Epithelial cell of esophagus (primary cell): ENCODE measurements around the gene PTPRE.

Experiments used
- DNase-seq: peaks from one replicate; pipeline ENCODE4 v3.0.0; 2010; ENCODE audit warnings: low read depth
- H3K4me3 ChIP-seq: 2 replicates; pipeline ENCODE4 v1.5.1; 2011; ENCODE audit warnings: mild to moderate bottlenecking, low read length, control low read depth
- TF ChIP-seq, protein P1 (sequence below): IDR thresholded peaks from 2 replicates; pipeline ENCODE4 v1.5.1; 2011; ENCODE audit warnings: low read depth, mild to moderate bottlenecking, low read length, control low read depth, inconsistent platforms; ENCODE audit not compliant: insufficient read depth; ENCODE audit errors: missing control alignments

The PTPRE gene

DNA sequence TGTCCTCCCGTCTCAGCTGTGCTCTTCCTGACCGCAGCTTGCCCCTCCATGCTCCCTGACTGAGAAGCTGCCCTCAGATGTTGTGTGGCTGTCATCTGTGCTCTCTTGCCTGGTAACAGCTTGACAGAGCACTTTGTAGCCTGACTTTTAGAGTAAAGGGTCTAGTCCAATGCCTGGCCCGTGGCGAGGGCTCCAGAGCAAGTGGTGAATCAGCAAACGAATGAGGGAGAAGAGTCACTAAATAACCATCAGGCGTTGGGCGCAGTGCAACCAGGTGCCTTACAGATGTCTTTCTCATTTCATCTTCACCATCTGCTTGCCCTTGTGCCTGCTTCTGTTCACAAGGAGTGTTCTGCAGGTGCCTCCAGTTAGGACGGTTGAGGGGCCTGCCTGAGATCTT lies 173.7 kb downstream of the PTPRE start:
- DNase-seq, result no peak
- no peak overlapping the region for H3K4me3 ChIP-seq
- TF ChIP-seq, protein P1, sequence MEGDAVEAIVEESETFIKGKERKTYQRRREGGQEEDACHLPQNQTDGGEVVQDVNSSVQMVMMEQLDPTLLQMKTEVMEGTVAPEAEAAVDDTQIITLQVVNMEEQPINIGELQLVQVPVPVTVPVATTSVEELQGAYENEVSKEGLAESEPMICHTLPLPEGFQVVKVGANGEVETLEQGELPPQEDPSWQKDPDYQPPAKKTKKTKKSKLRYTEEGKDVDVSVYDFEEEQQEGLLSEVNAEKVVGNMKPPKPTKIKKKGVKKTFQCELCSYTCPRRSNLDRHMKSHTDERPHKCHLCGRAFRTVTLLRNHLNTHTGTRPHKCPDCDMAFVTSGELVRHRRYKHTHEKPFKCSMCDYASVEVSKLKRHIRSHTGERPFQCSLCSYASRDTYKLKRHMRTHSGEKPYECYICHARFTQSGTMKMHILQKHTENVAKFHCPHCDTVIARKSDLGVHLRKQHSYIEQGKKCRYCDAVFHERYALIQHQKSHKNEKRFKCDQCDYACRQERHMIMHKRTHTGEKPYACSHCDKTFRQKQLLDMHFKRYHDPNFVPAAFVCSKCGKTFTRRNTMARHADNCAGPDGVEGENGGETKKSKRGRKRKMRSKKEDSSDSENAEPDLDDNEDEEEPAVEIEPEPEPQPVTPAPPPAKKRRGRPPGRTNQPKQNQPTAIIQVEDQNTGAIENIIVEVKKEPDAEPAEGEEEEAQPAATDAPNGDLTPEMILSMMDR, result no peak

DNA sequence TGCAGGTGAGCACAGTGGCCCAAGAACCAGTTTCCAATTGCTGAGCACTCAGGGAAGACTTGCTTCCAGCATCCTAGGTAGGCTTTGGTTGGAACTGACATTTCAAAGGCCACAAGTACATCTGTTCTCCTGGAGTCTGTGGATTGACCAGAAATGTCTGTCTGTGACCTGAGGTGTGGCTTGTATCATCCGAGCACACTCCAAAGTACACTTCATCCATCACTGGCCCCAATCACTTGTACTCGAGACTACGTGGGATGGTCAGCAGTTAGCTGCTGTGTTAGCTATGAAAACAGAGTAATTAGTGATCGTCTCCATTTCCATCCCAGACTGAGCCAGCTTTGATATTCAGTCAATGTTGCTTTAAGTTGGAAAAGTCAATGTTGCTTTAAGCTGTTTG lies 174.3 kb downstream of the PTPRE start:
- TF ChIP-seq, protein P1, result no peak
- no peak for DNase-seq
- no peak overlapping the region for H3K4me3 ChIP-seq

DNA sequence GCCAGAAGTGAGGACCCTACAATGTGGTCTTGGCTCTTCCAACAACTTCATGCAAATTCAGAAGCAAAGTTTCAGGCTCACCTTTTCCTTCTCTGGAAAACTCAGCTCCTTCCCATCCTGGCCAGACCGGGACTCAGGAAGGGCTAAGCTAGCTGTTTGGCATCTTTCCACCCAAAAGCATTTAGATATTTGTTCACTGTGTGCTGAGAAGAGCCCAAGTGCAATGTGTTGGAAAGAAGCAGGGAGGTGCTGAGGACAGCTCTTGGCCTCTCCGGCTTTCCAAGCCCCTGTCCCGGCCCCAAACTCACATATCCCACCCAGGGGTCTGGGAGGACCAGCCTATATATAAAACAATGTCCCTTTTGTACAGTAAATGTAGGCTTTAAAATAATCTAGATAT lies 174.8 kb downstream of the PTPRE start:
- TF ChIP-seq, protein P1, result no peak
- no peak for DNase-seq
- H3K4me3 ChIP-seq, result no peak overlapping the region

DNA sequence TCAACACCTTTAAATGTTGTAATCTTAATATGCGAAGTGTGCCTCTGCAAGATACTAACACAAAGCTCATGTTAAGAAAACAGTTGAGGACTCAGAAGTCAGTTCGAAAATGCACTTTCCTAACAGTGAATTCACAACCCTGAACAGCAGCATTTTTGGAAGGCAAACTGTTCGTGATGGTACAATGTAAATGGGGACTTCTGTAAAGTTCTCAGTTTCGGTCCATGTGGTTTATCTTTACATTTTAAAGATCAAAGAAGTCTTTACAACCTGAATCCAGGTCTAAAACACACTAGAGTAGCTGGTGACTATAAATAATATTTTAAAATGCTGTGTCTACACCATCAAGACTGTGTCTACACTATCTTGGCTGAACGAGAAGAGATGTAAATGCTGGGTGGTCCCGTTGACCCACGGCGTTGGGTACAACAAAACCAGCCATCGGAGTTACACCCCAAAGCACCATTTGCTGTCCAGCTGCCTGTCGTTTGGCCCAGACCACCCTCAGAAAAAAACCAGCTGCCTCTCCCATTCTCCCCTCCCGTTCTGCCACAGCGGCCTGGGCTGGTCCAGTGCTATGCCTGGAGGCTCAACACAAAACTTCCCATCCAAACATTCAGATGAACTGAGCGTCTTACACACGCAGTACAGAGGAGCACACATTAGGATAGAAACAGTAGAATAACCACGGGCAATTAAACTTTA lies 176.4 kb downstream of the PTPRE start:
- no peak for DNase-seq
- H3K4me3 ChIP-seq, result no peak overlapping the region
- TF ChIP-seq, protein P1, result no peak

DNA sequence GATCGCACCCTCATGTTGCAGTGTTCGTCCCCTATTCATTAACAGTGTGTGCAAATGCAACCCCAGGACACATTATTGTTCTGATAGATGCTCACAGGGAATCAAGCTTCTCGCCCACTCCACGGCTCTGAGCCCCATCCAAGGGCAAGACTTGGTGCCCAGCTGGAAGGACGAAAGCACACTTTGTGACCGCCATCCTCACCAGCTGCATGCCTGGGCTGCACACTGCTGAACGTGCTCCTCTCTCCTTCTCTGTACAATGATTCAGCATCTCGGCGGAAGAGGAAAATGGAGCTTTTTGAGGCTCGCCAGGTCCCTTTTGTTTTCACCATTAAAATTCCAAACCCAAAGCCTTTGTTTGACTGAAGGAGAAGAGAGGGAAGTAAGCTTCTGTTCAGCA lies 177.5 kb downstream of the PTPRE start:
- no peak overlapping the region for H3K4me3 ChIP-seq

DNA sequence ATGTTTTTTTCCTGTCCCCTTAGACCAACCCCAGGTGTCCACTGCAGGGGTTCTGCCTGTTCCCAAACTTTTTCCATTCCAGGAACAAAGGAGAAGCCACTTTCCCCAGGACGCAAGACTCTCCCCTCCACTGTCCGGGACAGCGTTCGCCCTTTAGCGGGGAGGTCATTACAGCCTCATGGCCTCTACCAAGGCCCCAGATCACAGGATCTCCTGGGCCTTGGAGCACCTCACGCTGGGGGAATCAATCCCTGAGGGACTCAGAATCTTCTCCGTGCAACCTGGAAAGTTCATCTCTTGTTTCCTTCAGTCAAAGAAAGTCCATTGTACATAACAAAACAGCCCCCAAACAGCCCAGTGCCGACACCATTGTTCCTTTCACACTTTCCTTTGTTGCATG lies 178.1 kb downstream of the PTPRE start:
- no peak for DNase-seq
- TF ChIP-seq, protein P1, result no peak
- no peak overlapping the region for H3K4me3 ChIP-seq

More for the DNA sequence above, 177.5 kb downstream of the PTPRE start:
- DNase-seq, result no peak
- TF ChIP-seq, protein P1, result no peak
